Gastroesophageal sphincter (tissue), 3 donors: ENCODE results near the gene ZNF853.

Experiments
- EP300 ChIP-seq: sonication (generic); formaldehyde crosslinking; IDR thresholded peaks from one replicate; pipeline ENCODE4 v1.6.1; 2017; ENCODE audit warnings: antibody characterized with exemption, mild to moderate bottlenecking
- POLR2A ChIP-seq, 2 donors: fragments of 450-650 bp; IDR thresholded peaks; one replicate each; pipeline ENCODE4 v1.6.1; 2017; ENCODE audit warnings: antibody characterized with exemption in 2 of 2, mild to moderate bottlenecking in 2 of 2, moderate library complexity in 1 of 2
- POLR2AphosphoS5 ChIP-seq: sonication (generic); formaldehyde crosslinking; IDR thresholded peaks from one replicate; pipeline ENCODE4 v1.6.1; 2017; ENCODE audit warnings: antibody characterized with exemption
- TF ChIP-seq, protein P1 (sequence below), 4 experiments: fragments of 200-600 bp in 2 of 4; fragments of 450-650 bp in 2 of 4; sonication (generic) in 1 of 4; IDR thresholded peaks; one replicate each; pipeline ENCODE4 v1.5.1; 2017 to 2019; ENCODE audit warnings: antibody characterized with exemption in 4 of 4, mild to moderate bottlenecking in 2 of 4, moderate library complexity in 2 of 4

DNA sequence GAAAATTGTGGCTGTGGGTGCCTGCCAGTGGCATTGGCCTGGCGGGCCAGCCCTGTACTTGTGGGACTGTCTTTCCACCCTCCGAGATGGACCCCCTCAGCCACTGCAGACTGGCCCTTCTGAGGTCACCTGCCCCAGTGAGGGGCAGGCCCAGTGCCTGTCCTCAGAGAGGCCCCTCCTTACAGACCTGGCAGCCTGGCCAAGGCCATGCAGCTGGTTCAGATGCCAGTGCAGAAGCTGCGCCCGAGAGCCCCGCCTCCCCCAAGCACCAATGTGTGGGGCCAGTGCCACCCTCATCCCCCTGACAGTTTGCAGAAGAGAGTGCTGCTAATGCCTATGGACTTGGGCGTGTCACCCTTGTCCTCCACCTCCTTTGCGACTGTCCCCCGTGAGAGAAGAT is 31.7 kb downstream of the ZNF853 start:
- TF ChIP-seq POLR2AphosphoS5 (no peak), EP300 (no peak), POLR2A (IDR thresholded peaks at IDR 0.05) (no peak)
- TF ChIP-seq, protein P1, sequence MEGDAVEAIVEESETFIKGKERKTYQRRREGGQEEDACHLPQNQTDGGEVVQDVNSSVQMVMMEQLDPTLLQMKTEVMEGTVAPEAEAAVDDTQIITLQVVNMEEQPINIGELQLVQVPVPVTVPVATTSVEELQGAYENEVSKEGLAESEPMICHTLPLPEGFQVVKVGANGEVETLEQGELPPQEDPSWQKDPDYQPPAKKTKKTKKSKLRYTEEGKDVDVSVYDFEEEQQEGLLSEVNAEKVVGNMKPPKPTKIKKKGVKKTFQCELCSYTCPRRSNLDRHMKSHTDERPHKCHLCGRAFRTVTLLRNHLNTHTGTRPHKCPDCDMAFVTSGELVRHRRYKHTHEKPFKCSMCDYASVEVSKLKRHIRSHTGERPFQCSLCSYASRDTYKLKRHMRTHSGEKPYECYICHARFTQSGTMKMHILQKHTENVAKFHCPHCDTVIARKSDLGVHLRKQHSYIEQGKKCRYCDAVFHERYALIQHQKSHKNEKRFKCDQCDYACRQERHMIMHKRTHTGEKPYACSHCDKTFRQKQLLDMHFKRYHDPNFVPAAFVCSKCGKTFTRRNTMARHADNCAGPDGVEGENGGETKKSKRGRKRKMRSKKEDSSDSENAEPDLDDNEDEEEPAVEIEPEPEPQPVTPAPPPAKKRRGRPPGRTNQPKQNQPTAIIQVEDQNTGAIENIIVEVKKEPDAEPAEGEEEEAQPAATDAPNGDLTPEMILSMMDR (IDR thresholded peaks at IDR 0.05), result no peak
